ENCODE data around the gene AP3S1.
"Not testable (repeated sequence)": the region's sequence is repeated elsewhere in the genome, so short reads cannot be mapped to it uniquely, and the experiment has no call there.

The AP3S1 gene

DNA sequence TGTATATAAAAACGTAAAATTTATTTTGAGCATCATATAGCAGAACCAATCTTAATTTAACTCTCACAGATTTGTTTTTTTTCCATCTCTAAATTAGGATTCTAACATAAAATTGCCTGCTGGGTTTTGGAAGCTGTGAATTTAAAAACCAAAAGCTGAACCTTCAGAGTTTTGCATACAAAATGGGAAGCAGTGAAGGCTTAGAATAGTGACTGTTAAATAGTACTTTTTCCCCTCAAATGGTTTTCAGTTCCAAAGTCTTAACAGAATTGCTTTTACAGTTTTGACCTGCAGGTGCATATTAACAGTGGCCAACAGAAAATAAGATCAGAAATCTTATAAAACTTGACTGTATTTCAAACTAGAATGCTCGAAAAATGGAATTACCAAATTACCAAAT lies 65.4 kb downstream of the AP3S1 start:
- no CpG with 5 or more reads among the region's 2 CpGs for WGBS (ENCODE audit: insufficient coverage)
- peaks cover 0 to 2% (median 0%) of the 10 kb centered on the region in 4 experiments for H3K36me3 ChIP-seq (ENCODE audit: control insufficient read depth in 4 of 4, insufficient read depth in 4 of 4, low read length in 3 of 4)
- CTCF ChIA-PET: no interaction called here
- no peaks in the 10 kb centered on the region for H3K4me1 ChIP-seq (ENCODE audit: control extremely low read depth in 1 of 4, control insufficient read depth in 4 of 4, insufficient read depth in 4 of 4, low read length in 3 of 4)
- H3K4me3 ChIP-seq (ENCODE audit: control insufficient read depth in 1 of 7, extremely low read depth in 1 of 7, insufficient read depth in 4 of 7, low read depth in 2 of 7, low read length in 6 of 7): no peak overlapping the region
- H3K27me3 ChIP-seq (replicated peaks in 2 of 5; ENCODE audit: control insufficient read depth in 4 of 5, insufficient read depth in 5 of 5, low read length in 4 of 5): no peaks in the 10 kb centered on the region
- no peaks in the 10 kb centered on the region for H3K9me3 ChIP-seq (ENCODE audit: control extremely low read depth in 1 of 5, control insufficient read depth in 4 of 5, insufficient read depth in 2 of 5, low read depth in 1 of 5, low read length in 4 of 5)
- DNase-seq: no peak
- no peak overlapping the region for H3K27ac ChIP-seq (ENCODE audit: insufficient read depth in 1 of 2, low read depth in 1 of 2, low read length in 2 of 2, poor library complexity in 1 of 2, severe bottlenecking in 2 of 2)
- POLR2A ChIA-PET: no interaction called here

- H3K9me3 ChIP-seq (ENCODE audit: control extremely low read depth in 1 of 5, control insufficient read depth in 4 of 5, insufficient read depth in 2 of 5, low read depth in 1 of 5, low read length in 4 of 5); H3K27me3 ChIP-seq (replicated peaks in 2 of 5; ENCODE audit: control insufficient read depth in 4 of 5, insufficient read depth in 5 of 5, low read length in 4 of 5); H3K4me3 ChIP-seq (ENCODE audit: control insufficient read depth in 1 of 7, extremely low read depth in 1 of 7, insufficient read depth in 4 of 7, low read depth in 2 of 7, low read length in 6 of 7); POLR2A ChIA-PET; H3K4me1 ChIP-seq (ENCODE audit: control extremely low read depth in 1 of 4, control insufficient read depth in 4 of 4, insufficient read depth in 4 of 4, low read length in 3 of 4); CTCF ChIA-PET; H3K27ac ChIP-seq (ENCODE audit: insufficient read depth in 1 of 2, low read depth in 1 of 2, low read length in 2 of 2, poor library complexity in 1 of 2, severe bottlenecking in 2 of 2); H3K36me3 ChIP-seq (ENCODE audit: control insufficient read depth in 4 of 4, insufficient read depth in 4 of 4, low read length in 3 of 4); DNase-seq: not testable (repeated sequence)
- WGBS (ENCODE audit: insufficient coverage): no CpG with 5 or more reads among the region's 5 CpGs
These were observed 72.1 kb downstream of the AP3S1 start for GRCh38 chr5:115913623-115914400.

DNA sequence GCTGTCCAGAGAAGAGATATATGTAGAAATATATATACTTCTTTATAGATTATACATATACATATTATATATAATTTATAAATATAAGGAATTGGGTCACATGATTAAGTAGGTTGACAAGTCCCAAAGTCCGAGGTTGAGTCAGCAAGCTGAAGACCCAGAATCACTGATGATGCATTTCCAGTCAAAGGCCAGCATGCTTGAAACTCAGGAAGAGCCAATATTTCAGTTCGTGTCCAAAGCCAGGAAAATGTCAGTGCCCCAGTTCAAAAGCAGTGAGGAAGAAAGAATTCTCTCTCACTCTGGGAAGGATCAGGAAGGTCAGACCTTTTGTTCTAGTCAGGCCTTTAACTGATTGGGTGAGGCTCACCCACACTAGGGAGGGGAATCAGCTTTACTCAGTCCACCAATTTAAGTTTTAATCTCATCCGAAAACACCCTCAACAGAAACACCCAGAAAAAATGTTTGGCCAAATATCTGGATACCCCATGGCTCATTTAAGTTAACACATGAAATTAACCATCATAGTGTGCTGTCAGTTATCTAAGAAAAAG lies 78.5 kb downstream of the AP3S1 start:
- H3K9me3 ChIP-seq (ENCODE audit: control extremely low read depth in 1 of 5, control insufficient read depth in 4 of 5, insufficient read depth in 2 of 5, low read depth in 1 of 5, low read length in 4 of 5): no peaks in the 10 kb centered on the region
- no peak overlapping the region for H3K4me3 ChIP-seq (ENCODE audit: control insufficient read depth in 1 of 7, extremely low read depth in 1 of 7, insufficient read depth in 4 of 7, low read depth in 2 of 7, low read length in 6 of 7)
- no peaks in the 10 kb centered on the region for H3K4me1 ChIP-seq (ENCODE audit: control extremely low read depth in 1 of 4, control insufficient read depth in 4 of 4, insufficient read depth in 4 of 4, low read length in 3 of 4)
- POLR2A ChIA-PET: no interaction called here
- H3K27ac ChIP-seq (ENCODE audit: insufficient read depth in 1 of 2, low read depth in 1 of 2, low read length in 2 of 2, poor library complexity in 1 of 2, severe bottlenecking in 2 of 2): no peak overlapping the region
- CTCF ChIA-PET: interaction anchor here (0.6 kb wide), 1 partner anchor 219 kb away, joined by 3 read pairs; no protein-coding TSS in a partner anchor
- WGBS (ENCODE audit: insufficient coverage): 91% methylated on average over 2 of the region's 3 CpGs
- H3K36me3 ChIP-seq (ENCODE audit: control insufficient read depth in 4 of 4, insufficient read depth in 4 of 4, low read length in 3 of 4): no peaks in the 10 kb centered on the region
- no peak for DNase-seq
- H3K27me3 ChIP-seq (replicated peaks in 2 of 5; ENCODE audit: control insufficient read depth in 4 of 5, insufficient read depth in 5 of 5, low read length in 4 of 5): no peaks in the 10 kb centered on the region

DNA sequence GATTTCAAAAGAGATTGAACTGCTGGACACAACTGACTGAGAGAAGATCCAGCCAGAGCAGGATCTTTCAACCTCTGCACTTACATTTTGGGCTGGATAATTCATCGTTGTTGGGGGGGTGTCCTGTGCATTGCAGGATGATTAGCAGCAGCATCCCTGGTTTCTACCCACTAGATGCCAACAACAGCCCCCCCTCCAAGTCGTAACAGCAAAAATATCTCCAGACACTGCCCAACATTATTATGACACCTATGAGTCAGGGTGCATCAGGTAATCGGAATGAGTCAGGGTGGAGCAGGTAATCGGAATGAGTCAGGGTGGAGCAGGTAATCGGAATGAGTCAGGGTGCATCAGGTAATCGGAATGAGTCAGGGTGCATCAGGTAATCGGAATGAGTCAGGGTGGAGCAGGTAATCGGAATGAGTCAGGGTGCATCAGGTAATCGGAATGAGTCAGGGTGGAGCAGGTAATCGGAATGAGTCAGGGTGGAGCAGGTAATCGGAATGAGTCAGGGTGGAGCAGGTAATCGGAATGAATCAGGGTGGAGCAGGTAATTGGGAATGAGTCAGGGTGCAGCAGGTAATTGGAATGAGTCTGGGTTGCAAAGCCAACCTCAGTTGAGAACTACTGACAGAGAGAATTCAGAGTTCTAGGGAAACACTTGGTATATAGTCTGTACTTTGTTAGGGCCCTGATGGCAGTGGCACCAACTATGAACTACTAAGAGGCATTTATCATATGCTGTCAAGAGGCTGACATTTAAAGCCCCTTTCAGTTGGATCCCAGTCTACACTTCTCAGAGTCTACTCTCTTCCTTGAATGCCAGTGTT lies 87.1 kb downstream of the AP3S1 start:
- H3K27me3 ChIP-seq (replicated peaks in 2 of 5; ENCODE audit: control insufficient read depth in 4 of 5, insufficient read depth in 5 of 5, low read length in 4 of 5); CTCF ChIA-PET; H3K27ac ChIP-seq (ENCODE audit: insufficient read depth in 1 of 2, low read depth in 1 of 2, low read length in 2 of 2, poor library complexity in 1 of 2, severe bottlenecking in 2 of 2); DNase-seq; H3K9me3 ChIP-seq (ENCODE audit: control extremely low read depth in 1 of 5, control insufficient read depth in 4 of 5, insufficient read depth in 2 of 5, low read depth in 1 of 5, low read length in 4 of 5); POLR2A ChIA-PET; H3K36me3 ChIP-seq (ENCODE audit: control insufficient read depth in 4 of 4, insufficient read depth in 4 of 4, low read length in 3 of 4); H3K4me1 ChIP-seq (ENCODE audit: control extremely low read depth in 1 of 4, control insufficient read depth in 4 of 4, insufficient read depth in 4 of 4, low read length in 3 of 4); H3K4me3 ChIP-seq (ENCODE audit: control insufficient read depth in 1 of 7, extremely low read depth in 1 of 7, insufficient read depth in 4 of 7, low read depth in 2 of 7, low read length in 6 of 7): not testable (repeated sequence)
- 93% methylated on average over 9 of the region's 12 CpGs for WGBS (ENCODE audit: insufficient coverage)

DNA sequence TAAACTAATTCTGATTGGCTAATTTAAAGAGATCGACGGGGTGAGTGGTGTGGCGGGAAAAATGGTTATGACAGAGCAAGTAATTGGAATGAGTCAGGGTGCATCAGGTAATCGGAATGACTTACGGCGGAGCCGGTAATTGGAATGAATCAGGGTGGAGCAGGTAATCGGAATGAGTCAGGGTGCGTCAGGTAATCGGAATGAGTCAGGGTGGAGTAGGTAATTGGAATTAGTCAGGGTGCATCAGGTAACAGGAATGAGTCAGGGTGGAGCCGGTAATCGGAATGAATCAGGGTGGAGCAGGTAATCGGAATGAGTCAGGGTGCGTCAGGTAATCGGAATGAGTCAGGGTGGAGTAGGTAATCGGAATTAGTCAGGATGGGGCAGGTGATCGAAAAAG lies 88.4 kb downstream of the AP3S1 start:
- H3K4me1 ChIP-seq (ENCODE audit: control extremely low read depth in 1 of 4, control insufficient read depth in 4 of 4, insufficient read depth in 4 of 4, low read length in 3 of 4); H3K27me3 ChIP-seq (replicated peaks in 2 of 5; ENCODE audit: control insufficient read depth in 4 of 5, insufficient read depth in 5 of 5, low read length in 4 of 5); H3K27ac ChIP-seq (ENCODE audit: insufficient read depth in 1 of 2, low read depth in 1 of 2, low read length in 2 of 2, poor library complexity in 1 of 2, severe bottlenecking in 2 of 2); POLR2A ChIA-PET; H3K4me3 ChIP-seq (ENCODE audit: control insufficient read depth in 1 of 7, extremely low read depth in 1 of 7, insufficient read depth in 4 of 7, low read depth in 2 of 7, low read length in 6 of 7); H3K36me3 ChIP-seq (ENCODE audit: control insufficient read depth in 4 of 4, insufficient read depth in 4 of 4, low read length in 3 of 4); CTCF ChIA-PET; H3K9me3 ChIP-seq (ENCODE audit: control extremely low read depth in 1 of 5, control insufficient read depth in 4 of 5, insufficient read depth in 2 of 5, low read depth in 1 of 5, low read length in 4 of 5); DNase-seq: not testable (repeated sequence)
- whole genome bisulfite sequencing (ENCODE audit: insufficient coverage): 100% methylated on average over 9 of the region's 17 CpGs

DNA sequence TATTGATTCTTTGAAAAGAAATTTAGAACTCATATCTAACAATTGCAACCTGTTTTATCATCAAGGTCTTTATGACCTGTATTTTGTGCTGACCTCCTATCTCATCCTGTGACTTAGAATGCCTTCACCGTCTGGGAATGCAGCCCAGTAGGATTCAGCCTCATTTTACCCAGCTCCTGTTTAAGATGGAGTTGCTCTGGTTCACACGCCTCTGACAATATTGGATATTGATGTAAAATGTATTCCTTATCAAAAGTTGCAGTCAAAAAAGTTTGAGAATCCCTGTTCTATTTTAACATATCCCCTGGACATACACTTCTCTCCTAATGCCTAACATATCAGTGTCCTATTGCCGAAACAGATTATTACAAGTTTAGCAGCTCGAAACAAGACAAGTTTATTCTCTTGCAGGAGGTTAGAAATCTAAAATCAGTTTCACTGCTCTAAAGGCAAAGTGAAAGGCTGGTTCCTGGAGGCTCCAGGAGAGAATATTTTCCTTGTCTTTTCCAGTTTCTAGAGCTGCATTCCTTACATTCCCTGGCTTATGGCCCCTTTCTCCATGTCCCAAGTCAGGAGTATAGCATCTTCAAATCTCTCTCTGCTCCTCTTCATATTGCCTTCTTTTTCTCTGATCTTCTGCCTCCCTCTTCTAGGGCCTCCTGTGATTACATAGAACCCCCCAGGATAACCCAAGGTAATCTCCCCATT lies 89.0 kb downstream of the AP3S1 start:
- ChIA-PET POLR2A (no interaction called here), CTCF (no interaction called here)
- H3K36me3 ChIP-seq (ENCODE audit: control insufficient read depth in 4 of 4, insufficient read depth in 4 of 4, low read length in 3 of 4): no peaks in the 10 kb centered on the region
- H3K9me3 ChIP-seq (ENCODE audit: control extremely low read depth in 1 of 5, control insufficient read depth in 4 of 5, insufficient read depth in 2 of 5, low read depth in 1 of 5, low read length in 4 of 5): no peaks in the 10 kb centered on the region
- no peak for DNase-seq
- no peak overlapping the region for H3K4me3 ChIP-seq (ENCODE audit: control insufficient read depth in 1 of 7, extremely low read depth in 1 of 7, insufficient read depth in 4 of 7, low read depth in 2 of 7, low read length in 6 of 7)
- H3K27ac ChIP-seq (ENCODE audit: insufficient read depth in 1 of 2, low read depth in 1 of 2, low read length in 2 of 2, poor library complexity in 1 of 2, severe bottlenecking in 2 of 2): no peak overlapping the region
- H3K27me3 ChIP-seq (replicated peaks in 2 of 5; ENCODE audit: control insufficient read depth in 4 of 5, insufficient read depth in 5 of 5, low read length in 4 of 5): no peaks in the 10 kb centered on the region
- WGBS (ENCODE audit: insufficient coverage): 100% methylated on average over 3 of the region's 4 CpGs
- H3K4me1 ChIP-seq (ENCODE audit: control extremely low read depth in 1 of 4, control insufficient read depth in 4 of 4, insufficient read depth in 4 of 4, low read length in 3 of 4): no peaks in the 10 kb centered on the region

Measured in common myeloid progenitor, CD34-positive (primary cell).